SW 1271 (cell line): ENCODE results near the gene MAST4.

Experiments used
- DNase-seq, 2 experiments: peaks; one replicate each; lab custom pipeline; 2025; lab: John Stamatoyannopoulos, UW

The MAST4 gene

DNA sequence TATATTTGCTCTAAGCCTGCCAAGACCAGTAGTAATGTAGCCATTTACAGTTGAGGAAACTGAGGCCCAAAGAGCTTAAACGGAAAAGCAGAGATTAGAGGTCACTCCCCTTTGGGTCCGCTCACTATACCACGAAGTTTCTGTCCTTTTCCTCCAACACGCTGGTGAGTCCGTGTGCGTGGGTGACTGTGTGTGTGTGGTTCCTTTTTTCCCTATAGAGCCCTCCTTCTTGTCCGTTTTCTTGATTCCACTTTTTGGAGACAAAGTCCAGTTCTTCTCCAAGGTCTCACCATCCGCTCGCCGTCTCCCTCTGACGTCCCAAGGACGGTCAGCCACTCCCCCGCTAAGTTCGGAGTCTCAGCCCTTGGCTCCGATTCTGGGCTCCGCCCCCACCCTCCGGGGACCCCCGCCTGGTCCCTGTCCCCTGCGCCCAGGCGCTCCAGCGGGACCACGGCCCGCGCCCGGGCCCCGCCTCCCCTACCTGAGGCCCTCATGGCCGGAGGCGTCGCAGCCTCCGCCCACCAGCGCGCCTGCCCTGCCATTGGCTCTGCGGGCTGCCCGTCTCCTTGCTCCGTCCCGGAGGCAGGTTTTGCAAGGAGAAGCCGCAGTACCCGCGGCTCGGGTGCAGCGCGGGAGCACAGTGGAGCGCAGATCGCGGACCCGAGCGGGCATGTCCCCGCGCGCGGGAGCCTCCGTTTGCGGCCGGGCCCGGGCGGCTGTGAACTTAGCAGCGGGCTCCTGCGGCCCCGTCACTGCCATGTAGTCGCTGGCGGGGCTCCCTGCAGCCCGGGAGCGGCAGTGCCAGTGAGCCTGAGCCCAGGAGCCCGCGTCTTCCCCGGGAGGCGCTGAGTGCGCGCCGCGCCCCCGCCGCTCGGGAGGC is at the start of gene MAST4:
Gene MAST4, plus strand, starts transcription at position 638 of the 880 bp plus-strand sequence. CDS start 263 bp downstream, outside the sequence.
- peak; percentile 43 to 87 for DNase-seq

DNA sequence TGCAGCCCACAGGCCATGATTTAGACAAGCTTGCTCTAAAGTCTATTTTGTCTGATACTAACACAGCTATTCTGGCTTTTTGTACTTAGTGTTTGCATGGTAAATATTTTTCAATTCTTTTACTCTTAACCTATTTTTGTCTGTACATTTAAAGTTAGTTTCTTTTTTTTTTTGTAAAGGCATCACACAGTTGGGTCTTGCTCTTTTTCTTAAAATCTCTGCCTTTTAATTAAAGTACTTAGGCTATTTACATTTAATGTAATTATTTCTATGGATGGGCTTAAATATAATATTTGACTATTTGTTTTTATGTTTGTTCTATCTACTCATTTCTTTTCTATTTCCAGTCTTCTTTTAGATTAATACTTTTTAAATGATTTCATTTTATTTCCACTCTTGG is 49.7 kb upstream of the MAST4 start:
- DNase-seq = no peak

DNA sequence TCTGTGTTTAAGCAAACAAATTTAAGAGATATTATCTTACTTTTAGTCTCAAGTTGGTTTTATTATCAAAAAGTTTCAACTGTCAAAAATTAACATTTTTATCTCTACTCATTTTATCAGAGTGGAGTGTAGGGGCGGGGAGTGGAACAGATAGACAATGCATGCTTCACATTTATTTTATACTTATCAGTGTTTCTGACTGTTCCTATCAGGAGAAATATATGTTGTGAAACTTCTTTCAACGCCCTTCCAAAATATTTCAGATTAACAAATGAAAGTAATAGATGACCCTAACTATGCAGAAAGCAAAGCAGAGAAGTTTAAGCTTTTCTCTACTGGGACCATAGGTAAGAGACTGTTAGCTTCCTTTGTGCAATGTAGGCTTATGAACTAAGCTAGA is 44.9 kb upstream of the MAST4 start:
- no peak for DNase-seq

DNA sequence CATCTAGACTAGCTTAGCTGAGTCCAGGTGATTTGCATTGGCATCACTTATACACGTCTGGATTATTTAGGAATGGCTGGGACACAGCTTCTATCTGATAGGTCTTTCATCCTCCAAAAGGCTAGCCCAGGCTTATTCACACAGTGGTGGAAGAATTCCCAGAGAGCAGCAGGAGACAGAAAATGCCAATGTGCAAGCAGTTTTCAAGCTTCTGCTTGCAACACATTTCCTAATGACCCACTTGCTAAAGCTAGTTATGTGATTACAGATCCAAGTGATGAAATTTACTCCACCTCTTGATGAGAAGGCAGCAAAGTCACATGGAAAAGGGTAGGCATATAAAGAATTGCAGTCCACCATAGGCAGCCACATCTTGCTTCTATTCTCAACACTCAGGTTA is 44.2 kb upstream of the MAST4 start:
- DNase-seq = no peak

DNA sequence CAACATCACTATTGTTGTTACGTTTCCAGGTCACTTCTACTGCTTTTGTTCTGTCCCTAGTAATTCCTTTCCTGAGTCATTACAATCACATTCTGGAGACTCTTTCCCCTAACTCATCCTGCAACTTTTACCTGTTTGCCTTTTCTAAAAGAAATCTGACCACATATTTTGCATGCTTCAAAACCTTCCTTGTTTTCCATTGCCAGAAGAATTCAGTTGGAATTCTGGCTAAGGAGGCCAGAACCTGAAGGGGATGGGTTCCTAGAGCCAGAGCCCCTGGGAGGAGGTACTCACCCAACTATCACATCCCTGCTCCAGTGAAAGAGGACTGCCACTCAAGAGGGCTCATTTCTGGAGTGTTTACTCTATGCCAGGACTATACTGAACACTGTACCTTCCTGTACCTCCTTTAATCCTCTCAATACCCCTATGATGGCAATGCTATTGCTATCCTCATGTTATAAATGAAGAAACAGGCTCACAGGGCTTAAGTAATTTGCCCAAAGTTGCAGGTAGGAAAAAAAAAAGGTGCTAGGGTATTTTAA is 42.8 kb upstream of the MAST4 start:
- DNase-seq = no peak

DNA sequence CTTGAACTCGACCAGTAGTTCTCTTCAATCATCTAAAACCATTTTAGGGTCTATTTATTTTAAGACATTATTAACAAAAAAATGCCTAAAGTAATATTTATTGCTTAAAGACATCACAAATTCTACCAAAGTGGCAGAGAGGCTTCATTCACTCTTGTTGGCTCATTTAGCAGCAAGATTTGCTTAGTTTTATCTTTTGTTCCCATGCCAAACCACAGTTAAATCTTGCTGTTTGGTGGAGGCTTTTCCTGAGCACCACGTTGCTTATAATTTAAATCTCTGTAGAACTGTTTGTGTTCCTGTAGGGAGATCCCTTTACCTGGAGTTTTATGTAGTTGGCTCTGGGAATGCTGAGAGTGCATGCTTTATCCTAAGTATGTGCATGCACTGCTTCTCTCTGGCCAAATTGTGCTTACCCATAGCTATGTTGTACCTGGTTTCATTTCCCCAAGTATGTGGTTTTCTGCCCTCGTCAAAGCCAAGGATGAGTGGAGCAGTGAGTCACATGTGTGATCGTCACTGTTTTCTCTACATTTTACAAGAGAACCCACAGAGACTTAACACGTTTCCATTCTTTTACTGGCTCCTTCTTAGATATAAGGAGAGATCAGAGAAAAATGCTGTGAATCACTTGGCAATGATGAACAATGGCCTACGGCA is 42.1 kb upstream of the MAST4 start:
- no peak for DNase-seq

DNA sequence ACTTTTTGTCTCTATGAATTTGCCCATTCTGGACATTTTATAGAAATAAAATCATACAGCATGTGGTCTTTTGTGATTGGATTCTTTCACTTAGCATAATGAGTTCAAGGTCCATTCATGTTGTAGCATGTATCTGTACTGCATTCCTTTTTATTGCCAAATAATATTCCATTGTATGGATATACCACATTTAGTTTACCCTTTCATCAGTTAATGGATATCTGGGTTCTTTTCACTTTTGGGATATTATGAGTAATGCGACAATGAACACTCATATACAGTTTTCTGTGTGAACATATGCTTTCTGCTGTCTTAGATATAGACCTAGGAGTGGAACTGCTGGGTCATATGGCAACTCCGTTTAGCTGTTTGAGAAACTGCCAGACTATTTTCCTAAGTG is 41.3 kb upstream of the MAST4 start:
- DNase-seq = no peak

DNA sequence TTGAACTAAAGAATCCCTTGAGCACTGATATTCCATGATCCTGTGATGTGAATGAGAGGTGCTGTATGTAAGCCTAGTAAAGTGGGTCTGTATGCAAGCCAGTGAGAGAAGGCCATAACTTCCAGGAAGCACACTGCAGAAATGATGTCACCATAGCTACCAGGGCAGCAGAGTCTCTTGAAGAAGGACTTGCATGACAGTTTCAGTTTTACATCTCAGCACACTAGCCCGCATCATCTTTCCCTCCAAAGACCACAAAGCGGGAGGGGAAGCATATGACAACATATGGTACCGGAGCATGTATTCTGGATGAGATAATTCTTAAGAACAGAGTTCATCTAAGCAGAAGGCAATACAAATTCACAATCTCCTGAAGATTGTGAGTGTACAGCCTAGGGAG is 37.6 kb upstream of the MAST4 start:
- DNase-seq = no peak

DNA sequence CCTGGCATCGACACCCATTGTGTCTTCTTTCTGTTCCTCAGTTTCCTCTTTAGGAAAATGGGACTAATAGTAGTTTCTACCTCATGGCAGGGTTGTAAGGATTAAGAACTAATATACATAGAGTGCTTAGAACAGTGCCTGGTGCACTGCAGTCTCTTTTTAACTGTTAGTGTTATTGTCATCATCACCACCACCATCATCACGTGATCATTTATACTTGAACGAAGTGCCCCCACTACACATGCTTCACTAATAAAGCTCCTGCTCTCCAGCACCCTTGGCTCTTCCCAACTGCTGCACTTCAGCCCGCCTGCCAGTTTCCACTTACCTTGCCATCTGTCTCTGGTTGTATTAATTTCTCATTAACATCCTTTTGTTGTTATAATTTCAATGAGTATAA is 35.8 kb upstream of the MAST4 start:
- DNase-seq = no peak

DNA sequence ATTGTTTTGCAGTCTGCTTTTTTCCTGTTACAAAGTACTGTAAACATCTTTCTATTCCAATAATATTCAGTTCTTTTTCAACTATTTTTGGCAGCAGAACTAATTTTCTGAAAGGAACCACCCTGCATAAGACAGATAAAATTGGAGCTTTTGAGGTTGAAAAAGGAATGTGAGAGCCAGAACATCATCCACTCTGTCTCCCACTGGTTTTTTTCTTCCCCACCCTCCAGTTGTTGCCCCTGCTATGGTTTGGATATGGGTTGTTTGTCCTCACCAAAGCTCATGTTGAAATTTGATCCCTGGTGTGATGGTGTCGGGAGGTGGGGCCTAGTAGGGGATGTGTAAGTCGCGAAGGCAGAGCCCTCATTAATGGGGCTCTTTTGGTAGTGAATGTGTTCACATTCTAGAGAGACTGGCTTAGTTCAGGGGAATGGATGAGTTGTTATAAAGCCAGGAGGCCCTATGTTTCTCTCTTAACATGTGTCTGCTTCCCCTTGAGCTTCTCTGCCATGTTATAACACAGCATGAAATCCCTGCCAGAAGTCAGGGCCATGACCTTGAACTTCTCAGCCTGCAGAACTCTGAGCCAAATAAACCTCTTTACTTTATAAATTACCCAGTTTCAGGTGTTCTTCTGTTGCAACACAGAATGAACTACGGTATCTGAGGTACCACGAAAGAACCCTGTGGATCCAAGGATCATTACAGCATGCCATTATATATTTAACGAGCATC is 34.8 kb upstream of the MAST4 start:
- no peak for DNase-seq

DNA sequence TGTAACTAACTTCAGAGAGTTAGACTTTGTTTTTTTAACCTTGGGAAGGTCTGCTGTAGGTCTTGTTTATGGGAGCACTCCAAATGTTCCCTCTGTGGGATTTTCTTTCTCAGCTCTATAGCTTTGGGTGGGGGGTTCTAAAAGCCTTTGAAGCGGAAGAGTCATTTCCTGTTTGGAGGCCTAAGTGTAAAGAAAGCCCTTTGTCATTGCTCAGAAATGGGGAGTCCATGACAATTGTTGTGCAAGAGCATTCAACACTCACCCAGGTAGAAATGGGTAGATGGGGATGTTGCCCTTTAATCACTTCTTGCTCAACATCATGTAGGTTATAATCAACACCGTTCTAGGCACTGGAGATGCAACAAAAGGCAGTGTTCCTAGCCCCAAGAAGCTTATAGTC is 30.3 kb upstream of the MAST4 start:
- DNase-seq = no peak

DNA sequence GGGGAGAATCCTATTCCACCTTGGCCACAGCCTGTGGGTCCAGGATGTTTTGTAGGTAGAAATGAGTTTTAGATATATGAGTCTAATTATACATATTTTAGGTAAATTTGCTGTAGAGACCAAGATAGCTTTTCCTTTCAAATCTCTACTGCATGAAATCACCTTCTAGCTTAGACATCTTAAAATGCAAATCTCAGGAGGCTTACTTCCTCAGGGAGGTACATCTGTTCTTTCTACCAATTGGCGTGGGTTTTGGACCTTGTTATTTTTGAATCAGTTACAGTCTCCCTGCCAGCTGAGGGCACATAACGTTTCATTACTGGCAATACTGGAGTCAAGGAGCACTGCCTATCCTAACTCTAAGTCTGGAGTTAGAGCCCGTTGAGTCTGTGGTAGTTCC is 28.7 kb upstream of the MAST4 start:
- no peak for DNase-seq

DNA sequence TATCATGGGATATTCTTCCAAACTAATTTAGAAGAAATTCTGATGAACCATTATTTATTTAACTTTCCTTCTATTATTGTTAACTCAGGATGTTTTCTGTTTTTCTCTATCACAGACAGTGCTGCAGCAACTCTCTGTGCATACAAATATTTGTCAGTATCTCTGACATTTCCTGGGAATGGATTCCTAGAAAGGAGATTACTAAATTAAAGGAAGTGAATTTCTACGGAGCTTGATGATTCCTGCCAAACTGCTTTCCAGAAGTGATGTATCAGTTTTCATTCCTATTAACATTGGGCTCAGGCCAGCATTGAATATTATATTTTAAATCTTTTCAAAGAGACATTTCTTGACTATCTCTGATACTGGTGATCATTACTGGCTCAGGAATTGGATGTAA is 26.0 kb upstream of the MAST4 start:
- no peak for DNase-seq

DNA sequence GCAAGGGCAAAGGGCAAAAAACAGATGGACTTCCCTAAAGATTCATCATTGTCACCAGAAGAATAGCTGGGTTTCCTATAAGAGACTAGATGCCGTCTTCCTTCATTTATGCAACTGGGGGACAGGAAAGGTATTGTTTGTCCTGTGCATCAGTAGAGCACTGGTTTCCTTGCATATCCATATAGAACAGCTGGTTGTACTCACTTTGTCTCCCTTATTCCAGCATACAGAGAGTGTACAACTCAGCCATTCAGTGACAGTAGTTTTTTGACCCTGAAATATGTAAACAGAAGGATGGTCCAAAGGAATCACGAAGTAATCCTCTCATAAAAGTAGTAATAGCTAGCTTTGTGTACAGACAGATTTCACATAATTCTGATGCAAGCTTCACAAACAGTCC is 22.5 kb upstream of the MAST4 start:
- DNase-seq = no peak

DNA sequence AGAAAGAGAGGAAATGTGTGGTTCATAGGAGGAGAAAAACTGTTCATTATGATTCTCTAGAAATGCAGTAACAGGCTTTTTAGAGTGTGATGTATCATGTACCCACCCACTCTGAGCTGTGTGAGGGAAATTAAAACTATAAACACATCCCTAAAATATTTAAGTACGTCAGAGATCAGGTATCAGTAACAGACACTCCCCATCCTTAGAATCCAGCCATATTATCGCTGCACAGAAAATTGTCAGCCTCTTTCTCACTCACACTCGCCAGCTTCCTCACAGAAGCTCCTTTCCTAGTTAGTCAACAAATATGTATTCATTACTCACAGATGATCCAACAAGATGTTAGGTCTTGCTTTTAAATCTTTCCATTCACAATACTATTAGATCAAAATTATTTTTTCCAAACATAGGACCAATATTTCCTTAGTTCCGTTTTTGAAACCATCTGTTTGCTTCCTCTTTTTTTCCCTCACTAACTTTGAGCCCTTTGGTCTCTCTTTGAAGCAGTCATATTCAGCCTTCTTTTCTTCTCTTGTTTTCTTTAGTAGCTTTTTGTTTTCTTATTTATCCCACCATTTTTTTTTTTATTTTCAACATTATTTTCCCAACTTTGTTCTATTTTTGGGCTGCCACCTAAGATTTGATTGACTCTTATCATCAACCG is 13.6 kb upstream of the MAST4 start:
- DNase-seq = no peak

DNA sequence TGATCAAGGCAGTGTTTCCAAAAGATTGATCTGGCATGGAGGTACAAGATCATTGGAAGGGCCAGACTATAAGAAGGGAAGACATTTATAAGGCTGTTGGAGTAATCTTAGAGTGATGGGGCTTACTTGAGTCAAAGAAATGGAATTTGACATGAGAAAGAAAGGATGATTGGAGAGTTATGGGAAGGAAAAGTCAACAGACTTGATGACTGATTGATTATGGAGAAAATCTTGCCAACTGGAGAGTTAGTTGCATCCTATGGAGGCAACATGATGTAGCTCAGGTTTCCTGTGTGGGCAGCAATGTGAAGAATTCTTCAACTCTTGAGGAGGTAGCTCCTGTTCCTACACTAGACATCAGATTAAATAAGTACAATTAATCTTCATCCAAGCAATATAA is 10.9 kb upstream of the MAST4 start:
- DNase-seq = no peak

DNA sequence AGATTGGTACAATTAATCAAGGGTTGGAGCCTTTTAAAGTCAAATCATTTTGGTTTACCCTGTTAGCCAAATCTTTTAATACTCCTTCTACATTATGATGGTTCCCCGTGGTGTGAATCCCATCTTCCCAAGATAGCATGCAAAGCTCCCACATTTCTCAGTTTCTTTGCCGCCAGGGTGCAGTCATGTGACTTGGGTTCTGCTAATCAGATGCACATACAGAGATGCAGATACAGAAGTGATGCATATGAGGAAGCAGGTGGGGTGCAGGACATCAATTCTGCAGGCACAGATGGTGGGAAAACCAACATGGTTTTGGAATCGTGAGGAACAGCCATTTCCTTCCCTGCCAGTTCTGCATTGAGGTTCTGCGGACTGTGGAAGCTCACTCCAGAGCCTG is 8.4 kb upstream of the MAST4 start:
- no peak for DNase-seq

DNA sequence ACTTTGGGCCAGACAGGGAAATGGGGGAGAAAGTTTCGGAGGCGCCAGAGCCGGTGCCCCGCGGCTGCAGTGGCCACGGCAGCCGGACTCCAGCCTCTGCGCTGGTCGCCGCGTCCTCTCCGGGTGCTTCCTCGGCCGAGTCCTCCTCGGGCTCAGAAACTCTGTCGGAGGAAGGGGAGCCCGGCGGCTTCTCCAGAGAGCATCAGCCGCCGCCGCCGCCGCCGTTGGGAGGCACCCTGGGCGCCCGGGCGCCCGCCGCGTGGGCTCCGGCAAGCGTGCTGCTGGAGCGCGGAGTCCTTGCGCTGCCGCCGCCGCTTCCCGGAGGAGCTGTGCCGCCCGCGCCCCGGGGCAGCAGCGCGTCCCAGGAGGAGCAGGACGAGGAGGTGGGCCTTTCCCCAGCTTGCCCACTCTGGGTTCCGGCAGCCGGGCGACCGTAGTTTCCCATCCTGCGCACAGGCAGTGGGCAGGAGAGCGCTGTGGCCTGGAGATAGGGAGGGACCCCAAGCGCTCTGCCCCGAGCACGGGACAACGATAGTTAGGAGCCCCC is 516 bp downstream of the MAST4 start:
- no peak for DNase-seq

DNA sequence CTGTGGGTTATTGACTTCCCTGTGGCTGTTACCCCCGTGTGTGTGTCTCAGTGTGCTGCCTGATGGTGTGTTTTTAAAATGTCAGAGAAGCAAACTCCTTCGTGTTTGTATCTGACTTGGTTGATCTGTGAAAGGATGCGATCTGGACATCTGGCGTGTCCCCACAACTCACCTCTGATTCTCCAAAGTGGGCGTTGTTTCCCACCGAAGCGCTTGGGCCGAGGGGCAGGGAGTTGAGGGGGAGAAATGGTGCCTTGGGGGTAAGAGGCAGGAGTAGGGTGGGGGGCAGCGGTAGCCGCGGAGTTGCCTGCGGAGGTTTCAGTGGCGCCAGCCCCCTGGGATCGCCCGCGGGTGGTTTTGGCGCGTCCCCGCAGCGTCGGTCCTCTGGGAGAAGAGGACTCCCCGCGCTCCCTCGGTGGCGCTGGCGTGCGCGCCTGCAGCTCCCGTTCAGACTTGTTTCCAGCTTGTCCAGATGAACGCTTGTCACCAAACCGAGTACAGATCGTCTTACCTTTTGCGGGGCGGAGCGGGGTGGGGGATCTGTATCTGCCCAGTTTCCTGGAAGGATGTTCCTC is 1.1 kb downstream of the MAST4 start:
- DNase-seq = no peak

DNA sequence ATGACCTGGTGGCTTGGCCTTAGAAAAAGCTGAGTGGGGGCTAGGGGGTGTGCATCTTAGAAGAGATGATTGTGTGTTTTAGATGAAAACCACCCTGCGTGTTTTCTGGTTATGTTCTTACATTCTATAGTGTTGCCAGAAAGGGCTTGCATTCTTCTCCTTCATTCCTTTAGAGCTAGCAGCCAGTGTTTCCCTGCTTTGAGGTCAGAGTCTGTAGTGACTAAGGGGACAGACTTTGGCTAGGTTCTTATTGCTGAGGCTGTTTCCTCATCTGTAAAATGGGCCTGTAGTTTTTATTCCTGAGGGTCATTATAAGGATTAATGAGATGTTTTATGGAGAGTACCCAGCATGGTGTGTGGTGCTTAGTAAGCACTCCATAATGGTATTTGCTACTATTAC is 6.4 kb downstream of the MAST4 start:
- no peak for DNase-seq

DNA sequence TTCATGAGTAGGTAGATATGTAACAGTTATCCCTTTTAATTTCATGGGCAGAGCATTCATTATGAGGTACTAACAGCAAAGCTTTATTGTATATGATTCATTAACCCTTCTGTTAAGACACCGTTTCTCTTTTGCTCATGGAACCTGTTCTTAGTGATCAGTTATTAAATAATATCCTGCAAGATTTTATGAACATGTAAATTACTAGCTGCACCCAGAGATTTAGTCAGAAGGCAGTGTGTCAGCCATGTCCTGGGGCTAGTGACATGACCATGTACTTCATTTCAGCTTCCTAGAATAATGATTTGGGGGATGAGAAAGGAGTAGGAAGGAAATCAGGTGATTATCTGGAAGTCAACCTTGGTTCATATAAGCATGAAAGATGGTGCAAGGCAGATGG is 7.0 kb downstream of the MAST4 start:
- no peak for DNase-seq
